Muscle layer of colon (tissue), 2 donors: ENCODE data around the gene BHLHA15.

Experiments
- H3K27ac ChIP-seq: one replicate; pipeline ENCODE4 v1.7.0; 2013; ENCODE audit warnings: low read depth, mild to moderate bottlenecking, low read length, moderate library complexity
- H3K27me3 ChIP-seq, 2 donors: one replicate each; pipeline ENCODE4 v1.7.0; 2013; ENCODE audit warnings: low read length in 2 of 2, mild to moderate bottlenecking in 2 of 2; ENCODE audit not compliant: insufficient read depth in 2 of 2, control insufficient read depth in 1 of 2
- H3K36me3 ChIP-seq: one replicate; pipeline ENCODE4 v1.7.0; 2013; ENCODE audit warnings: mild to moderate bottlenecking, low read length; ENCODE audit not compliant: insufficient read depth
- H3K4me1 ChIP-seq: one replicate; pipeline ENCODE4 v1.7.0; 2013; ENCODE audit warnings: mild to moderate bottlenecking, low read length; ENCODE audit not compliant: insufficient read depth
- H3K4me3 ChIP-seq, 2 donors: one replicate each; pipeline ENCODE4 v1.7.0; 2013; ENCODE audit warnings: low read length in 2 of 2, low read depth in 1 of 2, mild to moderate bottlenecking in 1 of 2, moderate library complexity in 1 of 2
- H3K9ac ChIP-seq: one replicate; pipeline ENCODE4 v1.7.0; 2013; ENCODE audit warnings: low read length
- H3K9me3 ChIP-seq: one replicate; pipeline ENCODE4 v1.7.0; 2013; ENCODE audit warnings: mild to moderate bottlenecking, low read length
- donor health status: abdominal sarcoma.
- donor health status: Adenocarcinoma of cecum.

The BHLHA15 gene

DNA sequence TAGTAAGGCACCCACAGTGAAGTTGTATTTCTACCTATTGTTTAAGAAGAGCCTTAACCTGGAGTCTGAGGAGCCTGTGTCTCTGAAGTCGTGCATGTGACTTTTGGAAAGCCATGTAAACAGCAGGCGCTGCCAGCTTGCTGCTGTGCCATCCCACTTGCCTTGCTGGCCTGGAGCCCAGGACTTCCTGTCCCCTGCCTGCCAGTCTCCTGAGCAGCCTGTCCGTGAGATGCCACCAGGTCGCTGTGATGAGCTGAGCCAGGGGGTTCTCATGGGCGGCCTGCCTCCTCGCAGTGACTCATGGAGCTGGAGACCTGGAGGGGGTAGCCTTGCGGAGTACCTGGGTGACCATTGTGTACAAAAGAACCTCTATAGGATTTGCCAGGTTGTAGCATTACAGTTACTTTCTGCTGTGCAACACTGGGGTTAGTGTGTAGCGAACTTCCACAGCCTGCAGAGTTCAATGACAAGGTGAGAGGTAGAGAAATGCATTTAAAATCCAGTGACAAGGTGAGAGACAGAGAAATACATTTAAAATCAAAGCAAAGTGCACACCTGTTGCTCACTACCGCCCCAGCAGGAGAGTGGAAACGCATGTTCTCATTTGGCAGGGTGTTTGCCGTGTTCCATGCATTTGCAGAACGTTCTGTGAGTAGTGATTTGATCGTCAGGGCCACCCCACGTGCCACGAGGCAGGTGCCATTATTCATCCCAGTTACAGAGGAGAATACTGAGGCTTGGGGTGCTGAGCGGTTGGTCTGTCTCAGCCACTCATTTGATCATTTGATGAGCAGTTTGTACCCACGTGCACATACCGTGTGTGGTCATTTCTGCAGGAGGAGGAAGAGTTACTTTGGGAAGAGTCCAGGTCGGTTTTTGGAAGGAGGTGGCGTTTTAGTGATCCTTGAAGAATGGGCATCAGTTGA lies 36.6 kb upstream of the BHLHA15 start:
- H3K4me3 ChIP-seq, result no peak overlapping the region
- H3K9me3 ChIP-seq, result no peaks in the 10 kb centered on the region
- peaks cover 27% of the 10 kb centered on the region for H3K36me3 ChIP-seq
- no peak overlapping the region for H3K9ac ChIP-seq
- H3K27me3 ChIP-seq, result no peaks in the 10 kb centered on the region
- no peaks in the 10 kb centered on the region for H3K4me1 ChIP-seq
- no peak overlapping the region for H3K27ac ChIP-seq

DNA sequence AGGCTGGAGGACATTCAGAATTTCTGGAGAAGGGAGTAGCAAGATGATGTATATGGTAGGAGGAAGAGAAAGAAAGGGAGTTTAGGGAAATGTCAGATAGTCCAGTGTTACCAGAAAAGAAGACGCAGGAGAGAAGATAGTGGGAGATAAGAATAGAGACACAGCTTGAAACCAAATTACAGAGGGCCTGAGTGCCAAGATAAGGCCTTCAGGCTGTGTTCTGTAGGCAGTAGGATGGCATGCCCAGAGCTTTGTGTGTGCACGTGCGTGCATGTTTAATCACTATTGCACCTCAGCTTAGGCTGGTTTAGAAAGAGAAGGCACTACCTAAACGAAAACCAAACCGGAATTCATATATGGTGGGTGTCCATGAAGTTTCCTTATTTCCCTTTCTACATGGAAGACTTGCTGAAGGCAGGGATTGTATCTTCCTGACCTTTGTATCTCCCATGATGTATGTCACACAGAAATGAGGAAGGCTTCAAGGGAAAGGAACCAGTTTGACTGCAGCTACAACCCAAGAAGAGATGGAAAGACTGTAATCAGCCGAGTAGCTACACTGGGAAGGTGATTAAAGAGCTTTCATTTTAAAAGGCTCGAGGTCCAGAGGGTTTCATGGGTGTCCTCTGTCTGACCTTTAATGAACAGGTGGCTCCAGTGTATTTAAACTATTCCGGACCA lies 35.8 kb upstream of the BHLHA15 start:
- Histone ChIP-seq H3K36me3 (peaks cover 27% of the 10 kb centered on the region), H3K4me3 (no peak overlapping the region), H3K27me3 (no peaks in the 10 kb centered on the region), H3K4me1 (no peaks in the 10 kb centered on the region), H3K9ac (no peak overlapping the region), H3K9me3 (no peaks in the 10 kb centered on the region), H3K27ac (no peak overlapping the region)

DNA sequence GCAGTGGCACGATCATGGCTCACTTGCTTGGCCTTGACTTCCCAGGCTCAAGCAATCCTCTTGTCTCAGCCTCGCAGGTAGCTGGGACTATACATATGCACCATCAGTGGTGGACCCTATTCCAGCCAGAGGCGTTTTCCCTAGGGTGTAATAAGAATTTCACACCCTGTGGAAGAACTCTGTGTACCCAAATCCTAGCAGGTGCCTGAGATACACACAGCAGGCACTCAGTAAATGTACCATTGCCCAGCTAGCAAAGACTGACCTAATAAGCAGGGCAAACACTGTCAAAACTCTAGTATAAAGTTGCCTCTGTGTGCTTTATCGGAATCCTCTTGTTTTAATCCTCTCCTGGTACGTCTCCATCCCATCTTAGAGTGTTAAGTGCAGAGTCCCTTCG lies 33.7 kb upstream of the BHLHA15 start:
- no peak overlapping the region for H3K9ac ChIP-seq
- no peak overlapping the region for H3K27ac ChIP-seq
- peaks cover 18% of the 10 kb centered on the region for H3K36me3 ChIP-seq
- H3K4me3 ChIP-seq, result no peak overlapping the region
- H3K9me3 ChIP-seq, result no peaks in the 10 kb centered on the region
- no peaks in the 10 kb centered on the region for H3K4me1 ChIP-seq
- no peaks in the 10 kb centered on the region for H3K27me3 ChIP-seq

DNA sequence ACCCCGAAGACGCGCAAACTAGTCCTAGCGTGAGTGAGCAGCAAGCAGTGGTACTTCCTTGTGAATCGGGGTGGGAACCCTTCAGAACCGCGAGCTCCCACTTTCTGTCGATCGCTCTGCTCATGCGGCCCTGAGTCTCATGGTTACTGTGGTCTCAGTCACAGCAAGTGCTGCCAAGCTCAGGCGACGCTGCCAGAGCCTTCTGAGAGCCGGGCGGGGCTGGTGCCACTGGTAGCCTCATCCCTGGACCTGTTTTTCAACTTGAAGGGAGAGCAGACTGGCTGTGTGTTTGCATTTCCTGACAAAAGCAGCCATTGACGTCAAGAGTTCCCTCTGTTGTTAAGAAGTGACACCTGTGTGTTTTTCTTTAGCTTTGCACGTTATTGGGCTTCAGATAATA lies 32.9 kb upstream of the BHLHA15 start:
- Histone ChIP-seq H3K9me3 (no peaks in the 10 kb centered on the region), H3K4me3 (no peak overlapping the region), H3K9ac (no peak overlapping the region), H3K4me1 (no peaks in the 10 kb centered on the region), H3K27ac (no peak overlapping the region), H3K27me3 (no peaks in the 10 kb centered on the region), H3K36me3 (peaks cover 18% of the 10 kb centered on the region)

DNA sequence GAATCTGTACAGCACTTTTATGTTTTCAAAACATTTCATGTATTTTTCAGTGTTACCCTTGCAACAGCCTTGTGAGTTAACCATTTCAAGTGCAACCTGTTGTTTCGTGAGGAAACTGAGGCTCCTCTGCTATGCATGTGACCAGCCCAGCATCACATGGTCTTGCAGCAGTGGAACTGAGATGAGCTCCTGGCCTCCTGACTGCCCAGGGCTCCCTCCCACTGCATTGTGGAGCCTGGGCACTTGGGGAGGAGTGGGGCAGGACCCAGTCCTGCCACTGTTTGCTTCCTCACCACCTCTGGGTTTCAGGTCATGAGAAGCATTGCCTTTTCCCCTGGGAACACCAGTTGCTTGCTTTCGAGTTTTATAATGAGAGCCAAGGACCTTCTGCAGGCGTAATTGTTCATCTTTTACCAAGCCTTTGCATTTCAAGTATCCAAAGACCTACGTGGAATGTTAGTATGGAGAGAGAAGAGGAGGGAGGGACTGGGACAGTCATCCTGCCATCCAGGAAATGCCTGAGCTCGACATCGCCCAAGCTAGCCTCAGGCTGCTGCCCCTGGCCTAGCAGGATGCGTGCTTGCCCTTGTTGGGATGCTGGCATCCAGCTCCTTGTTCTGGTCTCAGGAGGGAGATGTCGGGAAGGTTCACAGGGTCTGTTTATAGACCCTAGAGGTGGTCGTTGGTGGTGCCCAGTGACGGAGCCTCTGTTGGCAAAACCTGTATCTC lies 32.3 kb upstream of the BHLHA15 start:
- peaks cover 18% of the 10 kb centered on the region for H3K36me3 ChIP-seq
- H3K4me1 ChIP-seq, result no peaks in the 10 kb centered on the region
- no peak overlapping the region for H3K9ac ChIP-seq
- no peaks in the 10 kb centered on the region for H3K27me3 ChIP-seq
- no peak overlapping the region for H3K4me3 ChIP-seq
- no peak overlapping the region for H3K27ac ChIP-seq
- no peaks in the 10 kb centered on the region for H3K9me3 ChIP-seq

DNA sequence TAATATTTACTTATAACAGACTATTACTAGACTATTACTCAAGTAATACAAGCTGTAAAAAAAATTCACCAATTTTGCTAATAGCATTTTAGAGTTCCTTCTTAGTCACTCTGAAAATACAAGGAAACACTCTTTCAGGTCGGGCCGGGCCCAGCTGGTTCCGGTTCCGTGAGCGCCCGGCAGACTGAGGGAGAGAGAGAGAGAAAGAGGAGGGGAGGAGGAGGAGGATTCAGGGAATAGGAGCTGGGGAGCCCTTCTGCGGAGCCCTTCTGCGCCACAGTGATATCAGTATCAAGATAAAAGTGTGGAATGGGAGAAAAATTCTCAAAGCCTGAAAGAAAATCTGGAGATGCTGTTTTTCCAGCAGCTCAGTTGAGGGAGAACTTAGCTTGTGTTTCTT lies 30.5 kb upstream of the BHLHA15 start:
- no peak overlapping the region for H3K27ac ChIP-seq
- no peaks in the 10 kb centered on the region for H3K9me3 ChIP-seq
- no peaks in the 10 kb centered on the region for H3K4me1 ChIP-seq
- no peaks in the 10 kb centered on the region for H3K27me3 ChIP-seq
- no peak overlapping the region for H3K9ac ChIP-seq
- H3K36me3 ChIP-seq, result peaks cover 9% of the 10 kb centered on the region
- no peak overlapping the region for H3K4me3 ChIP-seq

DNA sequence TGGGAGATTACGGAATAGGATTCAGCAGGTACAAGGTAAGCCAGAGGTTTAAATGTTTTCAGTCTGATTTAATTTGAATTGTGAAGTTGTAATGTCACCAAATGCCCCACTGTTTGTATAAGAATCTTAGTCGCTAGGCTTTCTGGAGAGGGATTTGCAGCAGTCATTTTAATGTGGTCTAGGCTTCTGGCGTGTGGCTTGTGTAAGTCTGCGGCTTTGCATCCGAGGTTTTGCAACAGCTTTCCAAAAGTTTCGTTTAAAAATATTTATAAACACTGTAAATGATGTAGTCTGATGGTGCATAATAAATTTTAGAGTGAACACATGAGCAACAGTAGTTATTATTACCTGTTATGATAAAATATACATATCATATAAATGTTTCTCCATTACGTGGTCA lies 26.1 kb upstream of the BHLHA15 start:
- H3K27me3 ChIP-seq, result no peaks in the 10 kb centered on the region

DNA sequence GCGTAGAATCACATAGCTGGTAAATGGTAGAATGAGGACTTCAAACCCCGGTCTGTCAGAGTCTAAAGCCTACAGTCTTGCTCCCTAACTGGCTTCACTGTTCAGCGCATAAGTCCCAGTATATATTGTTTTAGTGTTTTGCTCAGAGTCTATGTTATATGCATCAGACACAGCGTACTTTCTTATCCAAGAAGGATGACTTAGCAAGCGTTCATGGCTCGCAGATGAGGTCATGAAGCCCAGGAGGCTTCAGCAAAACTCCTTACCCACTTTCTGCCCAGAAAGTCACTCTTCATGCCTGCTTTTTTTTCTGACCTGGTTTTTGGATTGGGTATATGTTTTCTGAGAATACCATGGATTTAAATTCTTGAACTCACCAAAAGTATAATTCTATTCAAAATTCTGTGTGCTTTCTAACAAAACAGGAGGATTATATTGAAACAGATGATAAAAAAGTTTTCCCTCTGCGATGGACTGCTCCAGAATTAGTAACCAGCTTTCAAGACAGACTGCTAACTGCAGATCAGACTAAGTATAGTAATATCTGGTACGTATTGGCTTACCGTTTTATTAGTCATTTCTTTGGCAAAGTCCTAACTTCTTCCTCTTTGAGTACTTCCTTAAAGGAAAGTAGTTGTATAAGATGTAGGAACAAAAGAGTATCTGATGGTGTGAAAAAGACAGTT lies 24.6 kb upstream of the BHLHA15 start:
- peaks cover 12% of the 10 kb centered on the region for H3K4me1 ChIP-seq
- H3K9ac ChIP-seq, result no peak overlapping the region
- no peak overlapping the region for H3K27ac ChIP-seq
- H3K9me3 ChIP-seq, result no peaks in the 10 kb centered on the region
- no peaks in the 10 kb centered on the region for H3K27me3 ChIP-seq
- H3K36me3 ChIP-seq, result no peaks in the 10 kb centered on the region
- H3K4me3 ChIP-seq, result no peak overlapping the region

More for the DNA sequence above, 26.1 kb upstream of the BHLHA15 start:
- H3K9ac ChIP-seq, result no peak overlapping the region
- H3K27ac ChIP-seq, result no peak overlapping the region
- H3K4me1 ChIP-seq, result peaks cover 12% of the 10 kb centered on the region
- no peak overlapping the region for H3K4me3 ChIP-seq
- no peaks in the 10 kb centered on the region for H3K36me3 ChIP-seq
- H3K9me3 ChIP-seq, result no peaks in the 10 kb centered on the region

DNA sequence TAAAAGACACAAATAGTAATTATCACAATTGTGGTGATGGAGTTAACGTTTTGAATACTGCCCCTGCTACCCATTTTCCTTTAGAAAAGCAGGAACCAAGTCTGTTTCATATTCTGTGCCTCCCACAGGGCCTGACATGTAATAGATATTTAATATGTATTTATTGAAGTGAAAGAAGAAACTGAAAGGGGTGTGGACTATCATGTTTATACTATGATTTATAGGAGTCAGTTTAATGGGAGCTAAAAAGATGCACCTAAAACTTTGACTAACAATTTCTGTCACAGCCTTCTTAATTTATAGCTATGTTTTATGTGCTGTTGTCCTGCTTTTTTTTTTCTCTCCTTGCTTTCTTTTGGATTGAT lies 24.1 kb upstream of the BHLHA15 start:
- H3K9me3 ChIP-seq, result no peaks in the 10 kb centered on the region
- no peak overlapping the region for H3K9ac ChIP-seq
- H3K27ac ChIP-seq, result no peak overlapping the region
- H3K36me3 ChIP-seq, result no peaks in the 10 kb centered on the region
- H3K27me3 ChIP-seq, result no peaks in the 10 kb centered on the region
- no peak overlapping the region for H3K4me3 ChIP-seq
- H3K4me1 ChIP-seq, result peaks cover 12% of the 10 kb centered on the region

DNA sequence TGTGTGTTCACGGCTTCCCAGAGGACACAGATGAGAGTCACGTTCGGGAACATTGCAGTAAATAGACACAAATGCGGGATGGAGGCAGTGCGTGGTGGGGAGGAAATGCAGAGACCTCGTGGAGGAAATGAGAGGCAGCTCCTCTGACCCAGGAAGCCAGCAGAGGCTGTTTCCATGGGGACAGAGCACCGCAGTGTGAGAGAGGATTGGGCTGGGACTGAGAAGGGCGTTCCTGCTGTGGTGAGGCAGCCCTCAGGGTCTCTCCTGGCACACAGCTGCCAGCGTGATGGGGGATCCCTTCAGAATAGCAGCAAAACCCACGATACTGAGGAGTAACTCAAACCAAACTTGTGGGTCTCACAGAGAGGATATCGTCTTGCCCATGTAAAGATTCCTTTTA lies 21.7 kb upstream of the BHLHA15 start:
- no peaks in the 10 kb centered on the region for H3K27me3 ChIP-seq

More for the DNA sequence above, 21.7 kb upstream of the BHLHA15 start:
- Histone ChIP-seq H3K4me3 (no peak overlapping the region), H3K9me3 (no peaks in the 10 kb centered on the region), H3K36me3 (peaks cover 22% of the 10 kb centered on the region), H3K9ac (no peak overlapping the region), H3K4me1 (peaks cover 12% of the 10 kb centered on the region), H3K27ac (no peak overlapping the region)
